Transverse colon (tissue), 4 donors: ENCODE data around the gene APOB. TPM values are rescaled to one million over a fixed set of nuclear protein-coding genes. Genes with fewer than 3 reads are reported as not detected.

Source experiments
- DNase-seq: peaks from one replicate; pipeline ENCODE4 v3.0.0-alpha.2; 2019
- H3K27ac ChIP-seq, 4 donors: fragments of 200-600 bp; sonication (generic); 2 replicates each; pipeline ENCODE4 v1.5.1; 2016 to 2018; ENCODE audit warnings: inconsistent platforms in 4 of 4
- H3K27me3 ChIP-seq: fragments of 200-600 bp; sonication (generic); 2 replicates; pipeline ENCODE4 v1.5.1; 2017; ENCODE audit warnings: inconsistent platforms
- H3K36me3 ChIP-seq, 4 donors: fragments of 200-600 bp; sonication (generic); 2 replicates each; pipeline ENCODE4 v1.5.1; 2017 to 2019; ENCODE audit warnings: inconsistent platforms in 4 of 4
- H3K4me1 ChIP-seq, 4 donors: fragments of 200-600 bp; sonication (generic); 2 replicates each; pipeline ENCODE4 v1.5.1; 2017 to 2020; ENCODE audit warnings: inconsistent platforms in 4 of 4
- H3K4me3 ChIP-seq, 4 donors: fragments of 200-600 bp; sonication (generic); 1 replicate in 1 of 4; 2 replicates in 3 of 4; pipeline versions ENCODE4 v1.5.1 to v1.6.1; 2017 to 2019; ENCODE audit warnings: inconsistent platforms in 4 of 4
- H3K9me3 ChIP-seq, 2 donors: fragments of 200-600 bp; sonication (generic); 2 replicates each; pipeline ENCODE4 v1.5.1; 2017 to 2019; ENCODE audit warnings: inconsistent platforms in 2 of 2
- EP300 ChIP-seq: sonication (generic); formaldehyde crosslinking; IDR thresholded peaks from one replicate; pipeline ENCODE4 v1.6.1; 2017; ENCODE audit warnings: antibody characterized with exemption, low read depth
- POLR2A ChIP-seq: fragments of 450-650 bp; IDR thresholded peaks from one replicate; pipeline ENCODE4 v1.6.1; 2016; ENCODE audit warnings: antibody characterized with exemption, mild to moderate bottlenecking, moderate library complexity
- POLR2AphosphoS5 ChIP-seq, 3 donors: sonication (generic); formaldehyde crosslinking; IDR thresholded peaks; one replicate each; pipeline ENCODE4 v1.6.1; 2016; ENCODE audit warnings: antibody characterized with exemption in 3 of 3
- WGBS, 2 donors: methylation state at CpG; one replicate each; pipeline ENCODE4 v1.1.5; 2018; ENCODE audit warnings: low coverage in 1 of 2; 5-methylcytosine and 5-hydroxymethylcytosine counted together
- in situ Hi-C, 4 donors: fragments of 200-750 bp; cut with MboI; loops; one replicate each; pipeline versions ENCODE4 v1.15.0 to v1.15.1; 2017; ENCODE audit warnings: low sequenced_read_pairs in 3 of 4, low pct_ligation_motif_present in 1 of 4, low pct_unique_long_range_greater_than_20kb in 1 of 4
- intact Hi-C: fragments of 100-400 bp; cut with DNase I; formaldehyde crosslinking; loops from one replicate; pipeline ENCODE4 v1.15.1; 2023; ENCODE audit warnings: low total_unique reads
- total RNA-seq, 4 donors: library from RNA; depleted of rRNA; stranded (reverse); fragments of >200 nt; gene quantifications; one replicate each; pipeline ENCODE4 v1.1.0, GENCODE V29; 2016
- TF ChIP-seq, protein P1 (sequence below), 5 experiments: fragments of 200-600 bp in 3 of 5; fragments of 450-650 bp in 2 of 5; sonication (generic) in 3 of 5; IDR thresholded peaks; 1 replicate in 2 of 5; 2 replicates in 3 of 5; pipeline ENCODE4 v1.5.1; 2016 to 2017; ENCODE audit warnings: antibody characterized with exemption in 5 of 5, inconsistent platforms in 3 of 5, mild to moderate bottlenecking in 2 of 5, moderate library complexity in 1 of 5

Gene APOB
- total RNA-seq, 4 donors from 2014 or later, result 0.55 to 0.95 (median 0.67) TPM

DNA sequence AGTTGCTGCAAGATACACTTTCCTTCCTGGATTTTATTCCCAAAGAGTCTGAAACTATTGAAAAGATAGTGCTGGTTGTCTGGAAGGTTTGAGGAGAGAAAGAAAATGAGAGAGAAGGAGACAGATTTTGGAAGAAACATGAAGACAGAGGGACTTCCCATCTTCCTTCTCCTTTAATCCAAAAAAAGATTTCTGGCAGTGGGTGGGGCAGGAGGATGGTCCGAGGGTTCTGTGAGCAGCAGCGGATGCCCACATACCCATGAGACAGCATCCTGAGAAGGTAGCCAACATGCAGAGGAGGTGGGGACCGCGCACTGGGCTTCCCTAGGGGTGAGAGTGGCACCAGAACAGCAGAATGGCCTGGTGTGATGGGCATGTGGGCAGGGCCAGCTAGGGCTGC lies 84.6 kb downstream of the APOB start:
- WGBS, 2 donors, result 84% methylated on average over 4 of the region's 4 CpGs; no CpG with 5 or more reads in 1 of the 2 donors
- intact Hi-C loops (no loop called here), in situ Hi-C loops (loop anchor here in 1 of 4 donors (25.0 kb wide), 1 partner anchor 572 kb away; no protein-coding TSS in a partner anchor)
- no peaks in the 10 kb centered on the region for H3K36me3 ChIP-seq
- TF ChIP-seq EP300 (no peak), POLR2A (no peak), POLR2AphosphoS5 (IDR thresholded peaks at IDR 0.05) (no peak)
- TF ChIP-seq, protein P1, sequence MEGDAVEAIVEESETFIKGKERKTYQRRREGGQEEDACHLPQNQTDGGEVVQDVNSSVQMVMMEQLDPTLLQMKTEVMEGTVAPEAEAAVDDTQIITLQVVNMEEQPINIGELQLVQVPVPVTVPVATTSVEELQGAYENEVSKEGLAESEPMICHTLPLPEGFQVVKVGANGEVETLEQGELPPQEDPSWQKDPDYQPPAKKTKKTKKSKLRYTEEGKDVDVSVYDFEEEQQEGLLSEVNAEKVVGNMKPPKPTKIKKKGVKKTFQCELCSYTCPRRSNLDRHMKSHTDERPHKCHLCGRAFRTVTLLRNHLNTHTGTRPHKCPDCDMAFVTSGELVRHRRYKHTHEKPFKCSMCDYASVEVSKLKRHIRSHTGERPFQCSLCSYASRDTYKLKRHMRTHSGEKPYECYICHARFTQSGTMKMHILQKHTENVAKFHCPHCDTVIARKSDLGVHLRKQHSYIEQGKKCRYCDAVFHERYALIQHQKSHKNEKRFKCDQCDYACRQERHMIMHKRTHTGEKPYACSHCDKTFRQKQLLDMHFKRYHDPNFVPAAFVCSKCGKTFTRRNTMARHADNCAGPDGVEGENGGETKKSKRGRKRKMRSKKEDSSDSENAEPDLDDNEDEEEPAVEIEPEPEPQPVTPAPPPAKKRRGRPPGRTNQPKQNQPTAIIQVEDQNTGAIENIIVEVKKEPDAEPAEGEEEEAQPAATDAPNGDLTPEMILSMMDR (IDR thresholded peaks at IDR 0.05), result no peak
- peaks cover 4% of the 10 kb centered on the region for H3K27me3 ChIP-seq
- no peak for DNase-seq
- no peak overlapping the region for H3K4me3 ChIP-seq
- no peaks in the 10 kb centered on the region for H3K4me1 ChIP-seq
- H3K9me3 ChIP-seq, result no peaks in the 10 kb centered on the region
- H3K27ac ChIP-seq, result no peak overlapping the region

DNA sequence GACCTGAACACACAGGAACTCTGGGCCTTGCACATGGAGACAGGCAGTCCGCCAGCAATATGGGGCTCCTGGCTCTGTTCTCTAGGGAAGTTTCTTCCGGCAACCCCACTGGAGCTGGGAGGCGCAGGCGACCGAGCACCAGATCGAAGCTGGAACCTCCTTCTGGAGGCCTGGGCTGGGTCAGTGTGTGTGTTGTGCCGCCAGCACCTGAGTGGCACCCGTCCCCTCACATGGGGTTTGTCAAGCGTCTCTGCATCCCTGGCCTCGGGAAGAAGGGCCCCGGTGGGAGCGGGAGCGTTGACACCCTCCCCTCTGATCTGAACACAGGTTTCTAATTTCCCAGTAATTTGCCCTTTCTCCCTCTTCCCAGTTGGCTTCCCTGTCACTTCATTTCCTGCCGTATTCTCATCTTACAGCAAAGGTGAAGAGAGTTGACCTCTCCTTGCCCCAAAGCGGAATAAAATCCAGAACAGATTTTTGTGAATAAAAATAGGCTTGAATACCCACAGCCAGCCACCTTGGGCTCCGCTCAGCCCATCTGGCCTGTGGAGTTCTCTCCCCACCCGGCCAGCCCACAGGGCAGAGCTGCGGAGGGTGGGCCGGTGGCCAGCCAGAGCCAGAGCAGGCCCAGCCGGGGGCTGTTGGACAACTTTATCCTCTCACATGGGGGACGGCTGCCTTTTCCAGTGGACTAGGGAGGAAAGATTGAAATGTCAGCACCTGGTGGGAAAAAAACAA lies 85.9 kb downstream of the APOB start:
- H3K4me3 ChIP-seq, result no peak overlapping the region
- in situ Hi-C loops (loop anchor here in 1 of 4 donors (25.0 kb wide), 1 partner anchor 571 kb away; no protein-coding TSS in a partner anchor), intact Hi-C loops (no loop called here)
- TF ChIP-seq EP300 (no peak), POLR2A (no peak), POLR2AphosphoS5 (IDR thresholded peaks at IDR 0.05) (no peak)
- TF ChIP-seq, protein P1 (IDR thresholded peaks at IDR 0.05), result no peak
- DNase-seq, result no peak
- no peak overlapping the region for H3K27ac ChIP-seq
- H3K27me3 ChIP-seq, result no peaks in the 10 kb centered on the region
- no peaks in the 10 kb centered on the region for H3K4me1 ChIP-seq
- no peaks in the 10 kb centered on the region for H3K9me3 ChIP-seq
- 33 to 83% methylated on average over 1 to 21 of the region's 21 CpGs for WGBS, 2 donors
- H3K36me3 ChIP-seq, result no peaks in the 10 kb centered on the region

DNA sequence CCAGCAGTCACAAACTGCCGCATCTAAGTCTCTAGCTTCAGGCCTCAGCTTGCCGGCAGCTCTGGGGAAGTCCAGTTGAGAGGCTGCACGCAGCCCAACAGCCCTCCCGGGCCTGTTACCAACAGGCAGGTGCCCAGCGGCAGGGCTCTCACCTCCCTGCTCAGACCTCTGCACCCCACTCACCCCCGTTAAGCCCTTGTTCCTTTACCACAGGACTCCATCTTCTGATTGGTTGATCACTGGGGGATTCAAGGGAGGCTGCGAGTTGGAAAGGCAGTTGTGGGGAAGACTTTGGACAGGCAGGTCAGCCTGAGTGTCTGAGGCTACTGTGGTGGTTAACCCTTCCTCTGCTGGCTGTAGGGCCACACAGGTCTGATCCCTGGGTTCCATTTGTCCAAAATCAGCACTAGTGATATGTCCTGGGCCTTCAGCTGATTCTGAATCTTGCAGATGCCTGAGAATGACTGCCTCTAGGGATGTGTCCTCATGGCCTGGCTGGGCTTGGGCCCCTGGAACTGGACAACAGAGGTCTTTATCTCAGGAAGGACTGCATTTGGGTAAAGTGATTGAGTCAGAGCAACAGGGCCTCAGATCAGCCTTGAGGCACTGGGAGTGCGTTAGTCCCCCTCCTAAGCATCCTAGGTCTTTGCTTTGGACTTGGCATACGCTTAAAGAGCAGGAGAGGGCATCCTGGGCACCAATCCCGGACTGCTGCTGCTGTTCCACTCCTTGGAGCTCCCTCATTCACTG lies 88.4 kb downstream of the APOB start:
- 77% methylated on average over 10 of the region's 10 CpGs; no CpG with 5 or more reads in 1 of the 2 donors for WGBS, 2 donors
- no peak for DNase-seq
- no peaks in the 10 kb centered on the region for H3K4me1 ChIP-seq
- intact Hi-C loops, result no loop called here
- in situ Hi-C loops, result loop anchor here in 1 of 4 donors (25.0 kb wide), 1 partner anchor 568 kb away; no protein-coding TSS in a partner anchor
- no peak overlapping the region for H3K4me3 ChIP-seq
- TF ChIP-seq POLR2AphosphoS5 (IDR thresholded peaks at IDR 0.05), result no peak
- TF ChIP-seq, protein P1 (IDR thresholded peaks at IDR 0.05), result no peak
- no peak for TF ChIP-seq POLR2A
- no peak for TF ChIP-seq EP300
- no peak overlapping the region for H3K27ac ChIP-seq
- no peaks in the 10 kb centered on the region for H3K9me3 ChIP-seq
- H3K36me3 ChIP-seq, result no peaks in the 10 kb centered on the region
- no peaks in the 10 kb centered on the region for H3K27me3 ChIP-seq

DNA sequence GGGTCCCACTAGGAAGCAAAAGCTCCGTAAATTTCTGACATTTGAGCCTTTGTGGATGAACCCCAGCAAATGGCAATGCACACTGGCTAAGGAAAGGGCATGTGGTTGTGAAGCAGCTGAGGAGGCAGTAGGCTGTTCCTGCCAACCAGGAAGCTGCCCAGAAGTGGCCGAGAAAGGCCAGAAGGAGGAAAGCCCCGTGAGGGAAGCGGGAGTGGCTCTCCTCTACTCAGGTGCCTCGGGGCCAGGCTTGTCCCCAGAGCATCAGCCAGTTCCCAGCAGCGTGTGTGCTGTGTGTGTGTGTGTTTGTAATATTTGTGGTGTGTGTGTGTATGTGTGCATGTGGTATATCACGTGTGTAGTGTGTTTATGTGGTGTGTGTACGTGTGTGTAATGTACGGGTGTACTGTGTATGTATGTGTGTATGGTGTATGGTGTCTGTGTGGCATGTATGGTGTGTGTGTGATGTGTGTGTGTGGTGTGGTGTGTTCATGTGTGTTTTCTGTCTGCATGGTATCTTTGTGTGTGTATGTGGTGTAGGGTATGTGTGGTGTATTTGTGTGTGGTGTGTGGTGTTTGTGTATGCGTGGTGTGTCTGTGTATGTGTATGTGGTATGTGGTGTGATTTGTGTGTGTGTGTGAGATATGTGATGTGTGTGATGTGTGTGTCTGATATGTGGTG lies 90.6 kb downstream of the APOB start:
- DNase-seq, result no peak
- no peak overlapping the region for H3K27ac ChIP-seq
- in situ Hi-C loops, result loop anchor here in 1 of 4 donors (25.0 kb wide), 1 partner anchor 566 kb away; no protein-coding TSS in a partner anchor
- no peaks in the 10 kb centered on the region for H3K36me3 ChIP-seq
- no peaks in the 10 kb centered on the region for H3K27me3 ChIP-seq
- H3K9me3 ChIP-seq, result no peaks in the 10 kb centered on the region
- intact Hi-C loops, result no loop called here
- WGBS, 2 donors, result 72 to 100% methylated on average over 1 to 10 of the region's 10 CpGs
- no peaks in the 10 kb centered on the region for H3K4me1 ChIP-seq
- TF ChIP-seq, protein P1 (IDR thresholded peaks at IDR 0.05), result no peak
- no peak for TF ChIP-seq EP300
- TF ChIP-seq POLR2A, result no peak
- TF ChIP-seq POLR2AphosphoS5 (IDR thresholded peaks at IDR 0.05), result no peak
- no peak overlapping the region for H3K4me3 ChIP-seq
